Measurements from ENCODE around the gene EGF.

GRCh38 chr4:110010797-110011196 is 98.1 kb downstream of the EGF start:
- no peak for TF ChIP-seq EZH2 (IDR thresholded peaks at IDR 0.05)
- TF ChIP-seq POLR2AphosphoS5 (IDR thresholded peaks at IDR 0.05; ENCODE audit: borderline replicate concordance, low read depth, low read length): no peak

Data from SK-N-MC (cell line).